Measurements from ENCODE around the gene ZNF180.
"Not testable (repeated sequence)": the region's sequence is repeated elsewhere in the genome, so short reads cannot be mapped to it uniquely, and the experiment has no call there.

The ZNF180 gene

GRCh38 chr19:44539991-44540390, 39.7 kb upstream of the ZNF180 start:
- no peak overlapping the region for H3K4me3 ChIP-seq (ENCODE audit: low read depth, low read length)
- TF ChIP-seq, protein P1, sequence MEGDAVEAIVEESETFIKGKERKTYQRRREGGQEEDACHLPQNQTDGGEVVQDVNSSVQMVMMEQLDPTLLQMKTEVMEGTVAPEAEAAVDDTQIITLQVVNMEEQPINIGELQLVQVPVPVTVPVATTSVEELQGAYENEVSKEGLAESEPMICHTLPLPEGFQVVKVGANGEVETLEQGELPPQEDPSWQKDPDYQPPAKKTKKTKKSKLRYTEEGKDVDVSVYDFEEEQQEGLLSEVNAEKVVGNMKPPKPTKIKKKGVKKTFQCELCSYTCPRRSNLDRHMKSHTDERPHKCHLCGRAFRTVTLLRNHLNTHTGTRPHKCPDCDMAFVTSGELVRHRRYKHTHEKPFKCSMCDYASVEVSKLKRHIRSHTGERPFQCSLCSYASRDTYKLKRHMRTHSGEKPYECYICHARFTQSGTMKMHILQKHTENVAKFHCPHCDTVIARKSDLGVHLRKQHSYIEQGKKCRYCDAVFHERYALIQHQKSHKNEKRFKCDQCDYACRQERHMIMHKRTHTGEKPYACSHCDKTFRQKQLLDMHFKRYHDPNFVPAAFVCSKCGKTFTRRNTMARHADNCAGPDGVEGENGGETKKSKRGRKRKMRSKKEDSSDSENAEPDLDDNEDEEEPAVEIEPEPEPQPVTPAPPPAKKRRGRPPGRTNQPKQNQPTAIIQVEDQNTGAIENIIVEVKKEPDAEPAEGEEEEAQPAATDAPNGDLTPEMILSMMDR (IDR thresholded peaks at IDR 0.05; ENCODE audit: insufficient read depth, low read depth, low read length, missing control alignments) = no peak
- DNase-seq (ENCODE audit: low read depth) = no peak

- no peak overlapping the region for H3K4me3 ChIP-seq (ENCODE audit: low read depth, low read length)
- TF ChIP-seq, protein P1 (IDR thresholded peaks at IDR 0.05; ENCODE audit: insufficient read depth, low read depth, low read length, missing control alignments) = no peak
- no peak for DNase-seq (ENCODE audit: low read depth)
These were observed 39.0 kb upstream of the ZNF180 start for GRCh38 chr19:44539236-44539826.

GRCh38 chr19:44535361-44535760, 35.0 kb upstream of the ZNF180 start:
- DNase-seq (ENCODE audit: low read depth); H3K4me3 ChIP-seq (ENCODE audit: low read depth, low read length): not testable (repeated sequence)

DNA sequence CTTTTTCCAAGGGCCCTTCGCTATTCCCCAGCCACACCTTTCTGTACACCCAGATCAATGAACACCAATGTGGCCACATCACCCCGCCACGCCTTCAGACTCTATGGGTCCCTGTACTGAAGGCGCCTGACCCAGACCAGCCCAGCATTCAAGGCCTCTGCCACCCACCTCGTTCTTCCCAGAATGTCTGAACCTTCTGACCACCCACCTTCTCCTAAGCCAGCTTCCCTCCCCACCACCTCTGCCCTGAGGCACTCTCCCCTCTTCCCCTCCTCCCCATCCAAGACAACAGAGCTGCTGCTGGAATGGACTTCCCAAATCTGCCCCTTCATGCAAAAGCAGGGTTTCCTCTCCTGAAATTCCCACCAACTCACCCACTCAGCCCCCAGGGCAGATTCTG, 32.5 kb upstream of the ZNF180 start:
- no peak for DNase-seq (ENCODE audit: low read depth)
- TF ChIP-seq, protein P1 (IDR thresholded peaks at IDR 0.05; ENCODE audit: insufficient read depth, low read depth, low read length, missing control alignments) = no peak
- H3K4me3 ChIP-seq (ENCODE audit: low read depth, low read length) = no peak overlapping the region

DNA sequence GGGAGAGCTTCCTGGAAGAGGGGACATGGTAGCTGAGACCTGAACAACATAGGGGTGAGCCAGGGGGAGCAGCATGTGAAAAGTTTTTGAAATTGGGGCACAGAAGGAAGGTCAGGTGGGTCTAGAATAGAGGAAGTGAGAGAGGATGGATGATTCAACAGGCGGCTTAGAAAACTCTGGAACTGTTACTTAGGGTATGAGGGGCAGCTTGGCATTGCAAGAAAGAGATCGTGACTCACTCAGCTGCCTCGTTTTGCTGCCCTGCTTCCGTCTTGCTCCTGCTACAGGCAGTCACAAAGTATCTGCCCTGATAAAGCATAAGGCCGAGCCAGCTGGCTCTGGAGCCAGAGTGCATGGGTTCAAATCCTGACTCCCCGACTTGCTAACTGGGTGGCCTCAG, 30.5 kb upstream of the ZNF180 start:
- H3K4me3 ChIP-seq (ENCODE audit: low read depth, low read length) = no peak overlapping the region
- DNase-seq (ENCODE audit: low read depth) = no peak
- TF ChIP-seq, protein P1 (IDR thresholded peaks at IDR 0.05; ENCODE audit: insufficient read depth, low read depth, low read length, missing control alignments) = no peak

- H3K4me3 ChIP-seq (ENCODE audit: low read depth, low read length) = no peak within 1 kb of the TSS
- no peak for DNase-seq (ENCODE audit: low read depth)
- TF ChIP-seq, protein P1 (IDR thresholded peaks at IDR 0.05; ENCODE audit: insufficient read depth, low read depth, low read length, missing control alignments) = no peak
These were observed 29.2 kb upstream of the ZNF180 start, which contains the start of gene CEACAM20 for GRCh38 chr19:44529536-44529935. Gene CEACAM20, minus strand, starts transcription at chr19:44529675. Its CDS starts 166 bp downstream, at chr19:44529509.

DNA sequence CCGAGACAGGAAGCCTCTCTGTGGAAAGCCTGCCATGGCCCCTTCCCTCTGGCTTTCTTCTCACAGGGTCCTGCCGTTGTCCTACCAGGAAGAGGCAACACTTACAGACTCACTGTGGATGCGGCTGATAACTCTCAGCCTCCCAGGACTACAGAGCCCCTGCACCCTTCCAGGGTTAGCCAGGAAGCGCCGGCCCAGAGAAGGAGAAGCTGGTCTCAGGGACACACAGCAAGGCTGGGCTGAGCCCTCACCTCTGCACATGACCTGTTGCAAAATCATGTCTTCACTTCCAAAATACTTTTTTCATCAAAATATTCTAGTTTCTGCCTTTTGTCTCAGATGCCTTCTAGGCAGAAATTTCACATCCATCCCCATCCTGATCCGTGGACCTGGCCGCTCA, 27.2 kb upstream of the ZNF180 start:
- TF ChIP-seq, protein P1 (IDR thresholded peaks at IDR 0.05; ENCODE audit: insufficient read depth, low read depth, low read length, missing control alignments) = no peak
- DNase-seq (ENCODE audit: low read depth) = no peak
- no peak overlapping the region for H3K4me3 ChIP-seq (ENCODE audit: low read depth, low read length)

All from GM12865 (cell line).